GM18519 (cell line): ENCODE data around the gene COX19.
"Not testable (repeated sequence)": the region's sequence is repeated elsewhere in the genome, so short reads cannot be mapped to it uniquely, and the experiment has no call there.

Experiments used
- ATAC-seq: cut with Tn5 transposase; IDR thresholded peaks from one replicate; pipeline ENCODE4 v1.9.1; 2021; ENCODE audit warnings: mild to moderate bottlenecking, moderate library complexity; ENCODE audit not compliant: unreplicated experiment, low FRiP score

The COX19 gene

GRCh38 chr7:963236-964078 lies 11.9 kb downstream of the COX19 start:
- no peak for ATAC-seq

- no peak for ATAC-seq
Observed at GRCh38 chr7:962401-963081, 12.8 kb downstream of the COX19 start.

DNA sequence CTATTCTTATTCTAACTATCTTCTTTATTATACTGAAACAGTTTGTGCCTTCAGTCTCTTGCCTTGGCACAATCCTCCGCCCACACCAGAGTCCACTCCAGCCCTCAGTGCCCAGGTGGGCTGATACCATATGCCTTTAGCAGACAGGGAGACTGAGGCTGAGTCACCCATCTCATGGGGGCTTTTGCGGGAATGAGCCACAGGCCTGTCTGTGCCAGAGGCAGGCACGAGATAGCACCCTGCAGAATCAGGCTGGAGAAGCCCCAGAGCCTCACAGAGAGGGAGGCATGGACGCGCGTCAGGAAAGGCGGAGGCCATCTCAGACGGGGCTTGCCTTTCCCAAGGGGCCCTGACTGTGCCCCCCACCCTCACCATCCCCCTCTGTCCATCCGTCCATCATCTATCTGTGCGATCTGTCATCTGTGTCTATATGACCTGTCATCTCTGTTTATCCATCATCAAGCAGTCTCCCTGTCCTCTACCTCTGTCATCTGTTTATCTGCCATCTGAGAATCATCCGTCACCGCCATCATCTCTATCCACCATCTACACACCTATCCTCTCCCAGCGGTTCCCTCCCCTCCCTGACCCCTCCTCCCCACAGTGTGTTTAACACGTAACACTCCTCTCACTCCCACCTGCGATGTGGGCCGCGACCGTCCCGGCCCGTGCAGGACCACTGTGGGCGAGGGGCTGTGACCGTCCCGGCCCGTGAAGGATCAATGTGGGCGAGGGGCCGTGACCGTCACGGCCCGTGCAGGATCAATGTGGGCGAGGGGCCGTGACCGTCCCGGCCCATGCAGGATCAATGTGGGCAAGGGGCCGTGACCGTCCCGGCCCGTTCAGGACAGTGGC lies 13.6 kb downstream of the COX19 start:
- no peak for ATAC-seq

- not testable (repeated sequence) for ATAC-seq
Observed at GRCh38 chr7:960972-961371, 14.4 kb downstream of the COX19 start.

GRCh38 chr7:960269-960871 lies 15.0 kb downstream of the COX19 start:
- ATAC-seq, result no peak

- not testable (repeated sequence) for ATAC-seq
Observed at GRCh38 chr7:959740-960139, 15.6 kb downstream of the COX19 start.

GRCh38 chr7:959271-959670 lies 16.1 kb downstream of the COX19 start:
- ATAC-seq, result no peak

GRCh38 chr7:958221-959200 lies 16.8 kb downstream of the COX19 start:
- ATAC-seq, result no peak

DNA sequence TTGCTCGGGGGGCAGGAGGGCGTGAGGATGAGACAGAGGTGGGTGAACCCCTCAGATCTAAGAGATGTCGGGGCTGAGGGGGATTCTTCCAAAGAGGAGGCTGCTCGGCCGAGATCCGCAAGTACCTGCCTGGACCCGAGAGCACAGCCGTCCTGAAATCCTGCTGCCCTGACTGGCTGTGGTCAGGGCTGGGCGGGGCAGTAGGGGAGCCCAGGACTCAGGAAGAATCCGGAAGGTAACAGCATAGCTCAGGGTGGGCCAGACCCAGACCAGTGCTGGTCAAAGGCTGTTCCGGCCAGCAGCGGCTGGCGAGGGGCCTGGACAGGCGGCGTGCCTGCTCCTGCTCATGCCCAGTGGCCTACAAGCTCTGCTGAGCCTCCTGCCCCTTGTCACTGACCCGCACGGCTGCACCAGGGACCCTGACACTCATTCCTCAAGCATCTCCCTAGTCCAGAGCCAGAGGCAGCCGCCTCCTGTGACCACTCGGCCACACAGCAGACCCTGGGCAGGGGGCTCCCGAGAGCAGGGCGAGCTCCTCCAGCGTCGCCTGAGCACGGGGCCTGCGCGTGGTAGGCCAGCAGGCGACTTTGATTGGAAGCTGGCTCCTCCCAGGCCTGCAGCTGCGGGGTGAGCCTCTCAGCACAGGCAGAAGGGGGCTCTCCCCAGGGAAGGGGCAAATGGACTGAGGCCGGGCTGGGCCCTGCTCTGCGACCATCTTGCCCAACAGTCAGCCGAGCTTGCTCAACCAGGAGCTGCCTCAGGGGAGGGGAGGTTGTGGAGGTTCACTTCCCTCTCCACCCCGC lies 17.7 kb downstream of the COX19 start:
- no peak for ATAC-seq

DNA sequence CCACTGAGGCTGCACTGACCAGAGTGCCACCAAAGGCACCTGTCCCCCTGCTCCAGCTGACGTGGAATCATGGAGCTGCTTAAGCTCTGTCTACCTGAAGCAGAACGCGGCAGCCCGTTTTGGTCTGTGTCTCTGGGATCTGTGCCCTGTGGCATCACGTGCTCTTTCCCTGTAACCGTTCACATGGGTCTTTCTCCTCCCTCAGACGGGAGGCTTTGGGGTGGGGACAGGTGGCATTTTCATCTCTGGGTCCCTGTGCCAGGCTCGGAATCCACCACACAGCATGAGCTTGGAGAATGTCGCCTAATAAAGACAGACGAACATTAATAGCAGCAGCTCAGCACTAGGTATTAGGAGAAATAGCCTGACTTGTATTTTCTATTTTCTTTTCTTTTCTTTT lies 19.3 kb downstream of the COX19 start:
- ATAC-seq, result no peak

DNA sequence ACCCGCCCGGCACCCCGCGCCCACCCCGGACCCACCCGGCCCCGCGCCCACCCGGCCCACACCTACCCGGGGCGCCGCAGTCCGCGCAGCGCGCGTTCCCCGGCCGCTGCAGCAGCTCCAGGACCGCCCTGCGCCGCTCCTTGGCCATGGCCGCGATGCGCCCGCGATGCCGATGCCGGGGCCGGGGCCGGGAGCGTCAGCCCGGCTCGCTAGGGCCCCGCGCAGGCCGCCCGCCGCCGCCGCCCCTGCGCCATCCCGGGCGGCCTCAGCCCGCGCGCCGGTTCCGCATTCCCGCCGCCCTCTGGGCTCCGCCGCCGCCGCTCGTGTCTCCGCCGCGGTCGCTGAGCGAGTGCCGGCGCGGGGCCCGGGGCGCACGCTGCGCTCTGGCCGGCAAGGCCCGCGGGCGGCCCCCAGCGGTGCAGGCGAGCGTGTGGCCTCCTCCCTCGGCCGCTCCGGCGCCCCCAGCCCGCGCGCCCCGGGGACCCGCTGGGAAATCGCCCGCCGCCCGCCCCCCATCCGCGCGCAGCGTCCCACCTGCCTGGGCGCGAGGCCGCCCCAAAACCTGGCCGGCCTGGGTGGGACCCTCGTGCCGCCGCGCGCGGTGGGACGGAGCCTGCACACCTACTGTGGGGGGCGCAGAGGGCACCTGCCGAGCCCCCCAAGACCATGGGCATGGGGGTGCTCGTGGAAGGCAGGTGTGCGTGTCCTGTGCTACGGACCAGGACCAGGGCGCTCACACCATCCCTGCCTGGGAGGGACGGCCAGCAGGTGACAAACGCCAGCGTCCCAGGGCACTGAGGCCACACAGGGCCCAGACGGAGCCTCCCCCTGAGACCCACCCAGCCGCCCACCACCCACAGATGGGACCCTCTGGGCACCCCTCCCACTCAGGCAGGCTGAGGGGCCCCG lies 20.8 kb downstream of the COX19 start, which contains the start of gene ADAP1:
Gene ADAP1 (minus strand): TSS at position 351 of the 909 bp plus-strand sequence. CDS start 203 bp downstream, at position 148.
- ATAC-seq, result no peak

- no peak for ATAC-seq
Observed at GRCh38 chr7:953547-954327, 21.6 kb downstream of the COX19 start.

DNA sequence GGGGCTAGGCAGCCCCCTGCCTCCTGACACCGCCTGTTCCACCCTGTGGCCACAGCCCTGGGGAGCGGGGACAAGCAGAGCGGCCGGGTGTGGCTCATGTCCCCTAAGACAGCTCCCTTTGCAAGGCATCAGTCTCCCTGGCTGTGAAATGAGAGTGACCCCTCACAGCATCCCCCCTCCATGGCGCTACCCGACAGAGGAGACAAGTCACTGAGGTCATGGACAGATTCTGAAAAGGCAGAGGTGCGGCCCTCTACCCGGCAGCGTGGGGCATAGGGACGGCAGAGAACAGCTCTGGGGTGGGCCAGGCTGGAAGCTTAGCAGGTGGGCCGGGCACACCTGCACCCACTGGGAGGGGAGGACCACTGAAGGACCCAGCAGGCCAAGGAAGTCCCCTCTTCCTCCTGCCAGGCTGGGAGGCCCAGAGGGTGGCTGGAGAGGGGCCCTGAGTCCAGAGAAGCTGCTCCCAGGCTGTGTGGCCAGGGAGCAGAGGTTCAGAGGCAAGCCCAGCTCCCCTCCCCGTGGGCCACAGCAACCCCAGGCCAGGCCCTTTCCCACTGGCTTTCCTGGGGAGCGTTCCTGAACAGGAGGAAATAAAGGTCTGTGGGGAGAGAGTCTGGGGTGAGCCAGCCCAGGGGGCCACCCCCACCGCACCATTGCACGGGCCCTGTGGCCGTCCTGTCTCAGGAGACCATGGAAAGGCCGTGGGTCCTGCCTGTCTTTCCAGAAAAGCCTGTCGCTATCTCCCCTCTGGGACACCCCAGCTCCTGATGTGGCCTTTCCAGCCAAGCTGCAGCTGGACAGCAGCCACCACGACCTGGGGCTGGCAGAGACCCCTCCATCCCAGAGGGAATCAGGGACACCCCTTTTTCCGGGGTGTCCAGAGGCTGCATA lies 22.6 kb downstream of the COX19 start:
- no peak for ATAC-seq

- ATAC-seq, result no peak
Observed at GRCh38 chr7:951881-952547, 23.3 kb downstream of the COX19 start.
